Keratinocyte (primary cell): Measurements from ENCODE around the gene ZNF841.

Source experiments
- EZH2 ChIP-seq: IDR thresholded peaks from one replicate; pipeline ENCODE4 v1.6.1; 2012; ENCODE audit warnings: inconsistent platforms, mild to moderate bottlenecking, low read length, moderate library complexity
- TF ChIP-seq, protein P1 (sequence below), 3 experiments: IDR thresholded peaks in 1 of 3; conservative IDR thresholded peaks in 1 of 3; optimal IDR thresholded peaks in 1 of 3; 2 replicates in 2 of 3; 3 replicates in 1 of 3; pipeline versions ENCODE3 to v1.5.1; 2011; ENCODE audit warnings: low read length in 3 of 3, mild to moderate bottlenecking in 3 of 3, moderate library complexity in 2 of 3, control low read depth in 1 of 3, inconsistent platforms in 1 of 3; ENCODE audit not compliant: insufficient read depth in 2 of 3; ENCODE audit errors: extremely low read depth in 1 of 3

DNA sequence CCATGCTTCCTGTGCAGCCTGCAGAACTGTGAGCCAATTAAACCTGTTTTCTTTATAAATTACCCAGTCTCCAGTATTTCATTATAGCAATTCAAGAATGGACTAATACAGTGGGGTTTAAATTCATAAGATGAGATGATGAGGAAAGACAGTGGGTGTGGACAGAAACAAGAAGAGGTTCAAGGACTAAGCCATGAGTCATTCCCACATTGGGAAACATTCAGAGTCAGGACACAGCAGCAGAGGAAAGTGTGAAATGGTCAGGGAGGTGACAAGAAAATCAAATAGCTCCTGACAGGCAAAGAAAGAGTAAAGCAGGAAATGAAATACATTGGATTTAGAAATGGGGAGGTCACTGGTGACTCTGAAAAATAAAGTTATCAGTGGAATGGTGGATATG lies 9.1 kb downstream of the ZNF841 start:
- TF ChIP-seq, protein P1, sequence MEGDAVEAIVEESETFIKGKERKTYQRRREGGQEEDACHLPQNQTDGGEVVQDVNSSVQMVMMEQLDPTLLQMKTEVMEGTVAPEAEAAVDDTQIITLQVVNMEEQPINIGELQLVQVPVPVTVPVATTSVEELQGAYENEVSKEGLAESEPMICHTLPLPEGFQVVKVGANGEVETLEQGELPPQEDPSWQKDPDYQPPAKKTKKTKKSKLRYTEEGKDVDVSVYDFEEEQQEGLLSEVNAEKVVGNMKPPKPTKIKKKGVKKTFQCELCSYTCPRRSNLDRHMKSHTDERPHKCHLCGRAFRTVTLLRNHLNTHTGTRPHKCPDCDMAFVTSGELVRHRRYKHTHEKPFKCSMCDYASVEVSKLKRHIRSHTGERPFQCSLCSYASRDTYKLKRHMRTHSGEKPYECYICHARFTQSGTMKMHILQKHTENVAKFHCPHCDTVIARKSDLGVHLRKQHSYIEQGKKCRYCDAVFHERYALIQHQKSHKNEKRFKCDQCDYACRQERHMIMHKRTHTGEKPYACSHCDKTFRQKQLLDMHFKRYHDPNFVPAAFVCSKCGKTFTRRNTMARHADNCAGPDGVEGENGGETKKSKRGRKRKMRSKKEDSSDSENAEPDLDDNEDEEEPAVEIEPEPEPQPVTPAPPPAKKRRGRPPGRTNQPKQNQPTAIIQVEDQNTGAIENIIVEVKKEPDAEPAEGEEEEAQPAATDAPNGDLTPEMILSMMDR (optimal IDR thresholded peaks at IDR 0.05 in 1 of 3, IDR thresholded peaks at IDR 0.05 in 1 of 3, conservative IDR thresholded peaks at IDR 0.05 in 1 of 3; ENCODE audit: extremely low read depth in 1 of 3, insufficient read depth in 2 of 3, low read length in 3 of 3), result no peak
- TF ChIP-seq EZH2, result no peak
